HG03039 (cell line): ENCODE data around the gene RPUSD3.
"Not testable (repeated sequence)": the region's sequence is repeated elsewhere in the genome, so short reads cannot be mapped to it uniquely, and the experiment has no call there.

Experiments used
- ATAC-seq: cut with Tn5 transposase; IDR thresholded peaks from one replicate; pipeline ENCODE4 v1.9.1; 2021; ENCODE audit warnings: mild to moderate bottlenecking, moderate library complexity; ENCODE audit not compliant: unreplicated experiment

RPUSD3 gene

DNA sequence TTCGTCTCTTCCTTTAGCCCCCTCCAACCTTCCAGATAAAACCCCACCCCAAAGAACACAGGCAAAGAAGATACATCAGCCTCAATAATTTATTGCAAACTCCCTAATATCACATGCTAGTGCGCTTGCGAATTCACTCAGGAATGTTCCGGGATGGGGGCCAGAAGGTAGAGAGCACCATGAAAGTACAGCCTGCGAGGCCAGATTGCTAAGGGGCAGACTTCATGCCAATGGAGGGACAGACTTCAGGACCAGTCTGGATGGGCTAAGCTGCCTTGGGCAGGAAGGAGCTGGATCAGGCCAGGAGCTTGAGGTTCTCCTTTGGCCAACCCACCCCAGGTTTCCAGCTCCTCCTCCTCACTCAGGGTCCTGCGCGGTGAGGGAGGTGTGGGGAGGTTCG, 22.8 kb upstream of the RPUSD3 start:
- ATAC-seq: no peak

DNA sequence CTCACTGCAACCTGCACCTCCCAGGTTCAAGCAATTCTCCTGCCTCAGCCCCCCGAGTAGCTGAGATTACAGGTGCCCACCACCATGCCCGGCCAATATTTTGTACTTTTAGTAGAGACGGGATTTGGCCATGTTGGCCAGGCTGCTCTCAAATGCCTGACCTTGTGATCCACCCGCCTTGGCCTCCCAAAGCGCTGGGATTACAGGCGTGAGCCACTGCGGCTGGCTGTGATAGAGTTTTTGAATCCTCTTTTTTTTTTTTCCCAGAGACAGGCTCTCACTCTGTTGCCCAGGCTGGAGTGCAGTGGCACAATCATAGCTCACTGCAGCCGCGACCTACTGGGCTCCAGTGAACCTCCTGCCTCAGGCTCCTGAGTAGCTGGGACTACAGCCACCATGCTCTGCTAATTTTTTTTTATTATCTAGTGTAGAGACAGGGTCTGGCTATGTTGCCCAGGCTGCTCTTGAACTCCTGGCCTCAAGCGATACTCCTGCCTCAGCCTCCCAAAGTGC, 21.4 kb upstream of the RPUSD3 start:
- not testable (repeated sequence) for ATAC-seq

DNA sequence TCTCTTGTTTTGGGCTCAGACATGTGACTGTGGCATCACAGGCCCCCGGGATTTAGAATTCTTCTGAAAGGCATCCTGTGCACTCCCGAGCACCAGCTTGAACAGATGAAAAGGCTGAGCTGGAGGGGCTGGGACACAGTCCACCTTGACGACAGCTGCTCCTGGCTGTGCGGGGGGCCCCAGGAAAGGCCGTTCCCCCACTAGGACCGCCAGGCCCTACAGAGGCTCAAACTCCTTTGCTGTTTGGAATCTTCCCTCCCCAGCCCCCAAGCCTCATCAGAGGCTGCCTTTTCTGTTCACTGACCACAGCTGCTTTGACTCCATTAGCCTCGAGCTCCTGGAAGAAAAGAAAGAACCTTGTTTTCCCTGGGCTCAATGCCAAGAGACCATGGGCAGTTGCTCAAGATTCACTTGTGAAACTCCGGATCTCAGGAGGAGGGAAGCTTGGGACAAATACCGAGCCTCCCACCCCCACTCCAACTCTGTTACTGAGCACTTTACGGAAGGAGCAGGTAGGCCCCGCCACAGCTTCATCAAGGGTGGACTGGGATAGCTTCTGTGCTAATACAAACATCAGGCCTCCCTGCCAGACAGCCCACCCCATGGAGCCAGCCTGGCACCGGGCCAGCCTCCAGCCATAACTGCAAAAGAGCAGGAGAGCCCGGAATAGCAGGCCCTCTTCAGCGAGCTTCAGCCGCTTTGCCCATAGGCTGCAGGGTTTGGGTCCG, 20.6 kb upstream of the RPUSD3 start:
- ATAC-seq: no peak

DNA sequence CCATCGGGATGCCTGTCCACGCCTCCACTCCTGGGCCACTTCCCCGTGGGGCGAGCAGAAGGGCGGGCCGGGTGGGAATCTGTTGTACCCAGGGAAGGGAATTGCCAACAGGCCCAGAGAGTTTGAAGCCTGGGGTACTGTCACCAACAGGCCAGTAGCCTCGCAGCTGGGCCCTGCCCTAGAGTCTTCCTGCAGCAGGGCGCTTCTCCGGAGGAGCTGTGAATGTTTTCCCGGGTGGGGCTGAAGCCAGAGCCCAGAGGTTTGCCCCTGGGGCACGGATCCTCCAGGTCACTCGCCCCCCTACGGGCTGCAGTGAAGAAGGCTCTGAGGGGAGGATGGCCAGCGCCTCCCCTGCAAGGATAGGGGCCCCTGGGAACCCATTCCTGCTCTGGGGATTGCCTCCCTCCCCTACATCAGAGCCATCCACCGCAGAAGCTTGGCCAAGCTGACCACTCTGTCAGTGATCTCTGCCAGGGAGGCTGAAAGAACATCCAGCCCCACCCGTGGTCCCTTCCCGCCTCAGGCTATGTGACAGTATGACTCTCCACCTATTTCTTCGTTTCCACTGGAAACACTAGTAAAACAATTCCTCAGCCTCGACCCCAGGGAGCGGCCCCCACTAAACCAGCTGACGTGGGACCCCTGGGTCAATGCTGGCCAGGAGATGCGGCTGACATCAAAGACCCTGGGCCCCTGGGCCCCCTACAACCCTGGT, 19.4 kb upstream of the RPUSD3 start:
- ATAC-seq: no peak

DNA sequence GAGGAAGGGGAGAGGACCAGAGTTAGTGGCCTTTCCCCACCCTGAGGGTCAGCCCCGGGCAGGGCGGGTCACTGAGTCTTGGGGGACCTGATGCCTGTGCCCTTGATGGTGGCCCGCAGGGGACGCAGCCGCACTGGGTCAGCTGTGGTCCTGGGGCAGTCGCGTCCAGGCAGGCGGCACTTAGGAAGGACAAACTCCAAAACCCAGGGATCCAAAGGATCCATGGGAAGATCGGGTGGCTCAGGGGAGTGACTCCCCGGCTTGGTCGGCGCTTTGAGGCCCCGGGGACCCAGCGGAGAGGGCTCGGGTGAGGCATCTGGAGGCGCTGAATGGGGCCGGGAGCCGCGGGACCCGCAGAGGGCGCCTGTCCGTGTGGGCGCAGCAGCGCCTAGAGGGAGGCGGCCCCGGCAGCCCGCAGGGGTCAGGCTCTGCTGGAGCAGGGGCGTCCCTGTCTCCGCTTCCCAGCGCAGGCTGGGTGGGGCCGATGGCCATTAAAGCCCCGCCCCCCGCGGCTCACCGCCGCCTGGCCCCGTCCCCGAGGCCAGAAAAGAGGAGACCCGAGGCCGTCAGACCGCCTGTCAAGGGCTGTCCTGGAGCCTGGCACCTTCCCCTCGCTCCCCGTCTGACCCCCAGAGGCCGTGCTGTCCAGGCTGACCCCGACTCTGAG, 18.7 kb upstream of the RPUSD3 start:
- no peak for ATAC-seq

DNA sequence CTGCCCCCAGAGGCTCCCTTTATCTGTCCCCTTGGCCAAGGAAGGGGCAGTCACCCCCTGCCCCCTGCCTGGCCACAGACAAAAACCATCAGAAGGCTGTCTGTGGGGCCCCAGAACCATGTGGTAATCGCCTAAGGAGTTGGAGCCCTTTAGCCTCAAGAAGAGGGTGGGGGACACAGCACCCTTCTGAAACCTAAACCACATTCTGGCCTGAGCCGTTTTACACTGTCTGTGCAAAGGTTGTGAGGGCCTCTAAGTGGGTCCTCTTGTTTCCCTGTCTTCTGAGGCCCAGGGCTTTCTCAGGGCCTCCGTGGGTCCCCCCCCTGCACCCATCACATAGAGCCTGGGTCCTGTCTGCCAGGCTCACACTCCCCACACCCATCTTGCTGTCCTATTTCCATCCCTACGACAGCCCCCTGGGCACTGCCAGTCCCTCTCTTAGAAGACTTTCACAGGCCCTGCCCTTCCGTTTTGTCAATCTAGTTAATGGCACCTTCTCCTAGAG, 17.9 kb upstream of the RPUSD3 start:
- ATAC-seq: no peak

DNA sequence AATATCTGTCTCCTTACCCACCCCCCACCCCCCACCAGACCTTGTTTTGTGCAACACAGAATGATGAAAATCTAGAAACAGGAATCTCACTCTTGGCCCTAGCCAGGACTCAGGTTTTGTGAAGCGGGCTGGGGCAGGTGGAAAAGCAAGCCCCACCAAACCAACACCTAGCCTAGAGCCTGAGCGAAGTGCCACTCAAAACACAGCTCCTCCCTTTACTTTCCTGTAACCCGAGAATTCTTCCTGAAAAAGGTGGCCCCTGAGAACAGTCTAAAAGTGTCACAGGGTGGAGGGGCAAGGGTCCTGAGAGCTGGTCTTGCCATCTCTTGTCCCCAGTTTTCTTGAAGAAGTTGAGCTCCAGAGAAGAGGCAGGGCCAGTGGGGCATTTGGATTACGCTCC, 17.4 kb upstream of the RPUSD3 start:
- no peak for ATAC-seq

DNA sequence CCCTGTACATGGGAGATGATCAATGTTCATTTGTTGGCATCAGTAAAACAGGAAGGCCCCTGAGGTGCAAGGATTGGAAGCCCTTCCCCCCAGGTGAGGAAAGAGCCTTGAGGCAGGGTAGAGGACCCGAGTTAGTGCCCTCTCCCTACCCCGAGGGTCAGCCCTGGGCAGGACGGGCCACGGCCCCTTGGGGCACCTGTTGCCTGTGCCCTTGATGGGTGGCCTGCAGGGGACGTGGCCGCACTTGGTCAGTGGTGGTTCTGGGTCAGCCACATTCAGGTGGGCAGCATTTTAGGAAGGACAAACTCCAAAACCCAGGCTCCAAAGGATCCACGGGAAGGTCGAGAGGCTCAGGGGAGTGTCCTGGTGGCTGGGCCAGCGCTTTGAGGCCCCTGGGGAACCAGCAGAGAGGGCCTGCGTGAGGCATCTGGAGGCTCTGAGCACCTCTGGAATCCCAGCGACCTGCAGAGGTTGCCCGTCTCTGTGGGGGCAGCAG, 15.8 kb upstream of the RPUSD3 start:
- ATAC-seq: no peak

DNA sequence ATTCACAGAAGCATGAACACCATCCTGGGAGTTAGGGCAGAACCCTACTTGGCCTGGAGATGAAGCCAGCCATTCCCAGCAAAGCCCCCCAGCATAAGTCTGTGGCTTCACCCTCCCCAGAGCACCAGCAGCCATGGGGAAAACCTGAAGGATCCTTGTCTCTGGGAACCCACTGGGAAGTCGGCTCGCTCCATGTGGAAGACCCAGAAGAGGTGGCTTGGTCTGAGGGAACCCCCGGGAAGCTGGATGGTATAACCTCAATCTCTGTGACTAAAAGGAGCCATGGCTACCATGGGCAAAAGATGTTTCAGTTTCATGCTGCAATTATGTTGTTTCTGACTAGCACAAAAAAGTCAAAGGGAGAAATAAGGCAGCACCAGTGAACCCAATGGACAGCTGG, 11.8 kb upstream of the RPUSD3 start:
- no peak for ATAC-seq

DNA sequence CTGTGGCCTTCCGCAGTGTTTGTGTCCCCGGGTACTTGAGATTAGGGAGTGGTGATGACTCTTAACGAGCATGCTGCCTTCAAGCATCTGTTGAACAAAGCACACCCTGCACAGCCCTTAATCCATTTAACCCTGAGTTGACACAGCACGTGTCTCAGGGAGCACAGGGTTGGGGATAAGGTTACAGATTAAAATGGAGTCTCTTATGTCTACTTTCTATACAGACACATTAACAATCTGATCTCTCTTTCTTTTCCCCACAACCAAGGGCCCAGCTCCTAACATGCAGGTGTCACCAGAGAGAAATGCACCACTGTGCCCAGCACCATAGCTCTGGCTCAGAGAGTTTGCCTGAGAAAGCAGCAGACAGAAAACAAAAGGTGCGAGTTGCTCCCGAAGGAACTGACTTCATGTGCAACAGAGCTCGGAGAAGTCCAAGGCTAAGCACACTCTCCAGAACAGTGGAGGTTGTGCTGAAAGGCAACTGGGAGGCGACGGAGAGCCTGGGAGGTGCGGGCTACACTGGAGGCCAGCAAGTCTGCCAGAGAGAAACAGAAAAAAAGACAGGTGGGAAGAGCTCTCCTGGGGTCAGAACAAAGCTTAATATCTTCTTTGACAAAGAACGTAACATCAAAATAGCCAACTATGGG, 10.6 kb upstream of the RPUSD3 start:
- not testable (repeated sequence) for ATAC-seq

DNA sequence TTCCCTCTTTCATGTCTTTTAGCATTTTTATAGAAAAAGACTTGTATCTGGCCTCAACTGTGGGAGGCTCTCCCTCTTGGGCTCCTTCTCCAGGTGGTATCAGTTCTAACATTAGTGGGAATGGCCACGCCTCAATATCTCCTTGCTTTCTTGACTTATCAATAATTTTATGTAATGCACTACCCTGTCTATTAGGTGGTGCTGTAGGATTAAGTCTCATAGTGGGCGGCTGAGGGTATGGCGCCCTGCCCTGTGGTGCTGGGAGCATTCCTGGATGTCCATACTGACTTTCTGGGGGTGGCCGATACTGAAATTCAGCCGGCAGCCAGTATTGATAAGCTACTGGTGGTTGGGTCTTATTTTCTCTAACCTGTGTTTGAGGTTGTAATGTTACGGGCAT, 8.7 kb upstream of the RPUSD3 start:
- no peak for ATAC-seq

DNA sequence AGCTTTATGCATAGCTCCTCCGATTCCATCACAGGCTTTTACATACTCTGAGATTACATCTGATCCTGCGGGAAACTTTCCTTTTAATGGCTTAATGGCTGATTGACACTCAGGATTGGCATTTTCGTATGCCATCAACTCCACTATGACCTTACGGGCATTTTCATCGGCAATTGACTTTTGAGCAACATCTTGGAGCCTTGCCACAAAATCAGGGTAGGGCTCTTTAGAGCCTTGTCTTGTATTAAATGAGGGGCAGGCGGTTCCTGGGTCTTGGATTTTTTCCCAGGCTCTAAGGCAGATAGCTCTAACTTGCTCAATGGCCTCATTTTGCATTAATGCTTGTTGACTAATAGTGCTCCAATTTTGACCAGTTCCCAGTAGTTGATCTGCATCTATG, 8.1 kb upstream of the RPUSD3 start:
- not testable (repeated sequence) for ATAC-seq

DNA sequence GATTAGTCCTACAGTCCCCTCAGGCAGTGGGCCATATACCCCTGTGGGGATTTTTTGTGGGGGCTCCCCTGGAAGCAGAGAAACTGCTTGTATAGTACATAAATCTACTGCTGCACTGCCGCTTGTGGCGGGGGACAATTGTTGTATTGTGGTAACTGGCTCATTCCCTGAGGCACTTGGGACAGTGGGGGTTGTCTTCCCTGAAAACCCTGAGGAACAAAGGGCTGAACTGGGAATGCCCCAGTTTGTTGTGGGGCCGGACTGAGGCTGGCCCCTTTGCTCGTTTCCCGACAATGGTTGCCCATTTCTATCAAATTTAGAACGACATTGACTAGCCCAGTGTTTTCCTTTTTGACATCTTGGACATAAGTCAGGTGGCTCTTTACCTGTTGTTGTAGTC, 7.6 kb upstream of the RPUSD3 start:
- not testable (repeated sequence) for ATAC-seq

DNA sequence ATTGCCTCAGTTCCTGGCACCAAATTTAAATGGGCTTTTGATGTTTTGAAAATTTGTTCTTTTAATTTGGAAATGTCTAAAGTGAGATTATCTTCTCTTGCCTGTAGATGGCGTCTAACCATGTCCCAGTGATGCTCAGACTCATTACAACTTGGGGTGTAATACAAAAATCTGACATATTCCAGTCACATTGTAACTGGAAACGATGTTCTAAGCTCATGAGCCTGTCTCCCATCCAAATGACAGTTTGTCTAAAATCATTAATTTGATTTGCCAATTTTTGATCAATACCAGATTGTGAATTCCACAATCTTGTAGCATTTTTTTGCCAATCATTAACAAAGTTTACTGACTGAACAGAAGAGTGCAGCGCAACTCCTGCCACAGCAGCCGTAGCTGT, 5.1 kb upstream of the RPUSD3 start:
- ATAC-seq: not testable (repeated sequence)

DNA sequence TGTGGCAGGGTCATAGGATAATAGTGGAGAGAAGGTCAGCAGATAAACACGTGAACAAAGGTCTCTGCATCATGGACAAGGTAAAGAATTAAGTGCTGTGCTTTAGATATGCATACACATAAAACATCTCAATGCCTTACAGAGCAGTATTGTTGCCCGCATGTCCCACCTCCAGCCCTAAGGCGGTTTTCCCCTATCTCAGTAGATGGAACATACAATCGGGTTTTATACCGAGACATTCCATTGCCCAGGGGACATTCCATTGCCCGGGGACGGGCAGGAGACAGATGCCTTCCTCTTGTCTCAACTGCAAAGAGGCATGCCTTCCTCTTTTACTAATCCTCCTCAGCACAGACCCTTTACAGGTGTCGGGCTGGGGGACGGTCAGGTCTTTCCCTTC, 4.1 kb upstream of the RPUSD3 start:
- not testable (repeated sequence) for ATAC-seq

DNA sequence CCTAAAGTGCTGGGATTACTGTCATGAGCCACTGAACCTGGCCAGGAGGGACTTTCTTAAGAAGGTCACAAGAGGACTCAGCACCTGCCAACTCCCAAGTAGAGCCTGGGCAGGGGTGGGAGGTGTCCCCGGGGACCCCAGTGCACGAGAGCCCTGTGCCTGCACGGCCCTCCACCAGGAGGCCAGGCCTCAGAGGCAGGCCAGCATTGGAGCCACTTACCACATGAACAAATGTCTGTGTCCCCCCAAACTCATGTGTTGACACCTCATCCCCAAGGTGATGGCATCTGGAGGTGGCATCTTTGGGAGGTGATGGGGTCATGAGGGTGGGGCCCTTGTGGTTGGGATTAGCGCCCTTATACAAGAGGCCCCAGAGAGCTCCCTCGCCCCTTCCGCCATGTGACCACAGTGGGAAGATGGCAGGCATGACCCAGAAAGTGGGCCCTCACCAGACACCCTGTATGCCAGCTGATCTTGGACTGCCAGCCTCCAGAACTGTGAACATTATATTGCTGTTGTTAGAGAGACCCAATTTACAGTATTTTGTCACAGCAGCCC, 3.2 kb upstream of the RPUSD3 start:
- no peak for ATAC-seq

DNA sequence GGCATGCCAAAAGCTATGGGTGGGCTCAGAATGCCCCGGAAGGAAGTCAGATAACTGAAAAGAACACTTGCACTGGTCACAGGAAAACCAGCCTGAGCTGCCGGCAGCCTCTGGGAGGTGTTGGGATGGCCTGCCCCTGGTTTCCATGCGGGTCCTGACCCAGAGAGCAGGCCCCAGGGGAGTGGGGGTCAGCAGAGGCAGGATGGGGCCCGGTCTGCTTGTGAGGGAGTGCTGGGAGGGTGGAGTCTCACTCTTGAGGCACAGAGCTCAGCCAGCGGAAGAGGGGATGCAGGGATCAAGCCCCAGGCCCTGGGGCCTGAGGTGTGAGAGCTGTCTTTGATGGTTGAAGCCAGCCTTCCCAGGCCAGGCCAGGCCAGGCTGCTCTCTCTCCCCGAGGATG, 2.4 kb upstream of the RPUSD3 start:
- ATAC-seq: no peak

DNA sequence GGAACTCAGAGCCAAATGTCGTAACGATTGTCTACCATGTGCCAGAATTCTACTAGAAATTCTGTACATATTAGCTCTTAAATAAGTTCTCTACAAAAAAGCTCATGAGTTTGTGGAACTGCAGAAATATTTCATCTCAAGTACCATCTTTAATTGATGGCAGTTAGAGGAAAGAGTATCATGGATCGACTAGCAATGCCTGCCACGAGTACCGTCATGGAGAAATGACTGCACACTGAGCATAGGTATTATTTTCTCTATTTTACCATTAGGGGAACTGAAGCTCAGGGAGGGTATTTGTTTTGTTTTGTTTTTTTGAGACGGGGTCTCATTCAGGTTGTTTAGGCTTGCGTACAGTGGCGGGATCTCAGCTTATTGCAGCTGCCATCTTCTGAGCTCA, 2.8 kb downstream of the RPUSD3 start:
- no peak for ATAC-seq

DNA sequence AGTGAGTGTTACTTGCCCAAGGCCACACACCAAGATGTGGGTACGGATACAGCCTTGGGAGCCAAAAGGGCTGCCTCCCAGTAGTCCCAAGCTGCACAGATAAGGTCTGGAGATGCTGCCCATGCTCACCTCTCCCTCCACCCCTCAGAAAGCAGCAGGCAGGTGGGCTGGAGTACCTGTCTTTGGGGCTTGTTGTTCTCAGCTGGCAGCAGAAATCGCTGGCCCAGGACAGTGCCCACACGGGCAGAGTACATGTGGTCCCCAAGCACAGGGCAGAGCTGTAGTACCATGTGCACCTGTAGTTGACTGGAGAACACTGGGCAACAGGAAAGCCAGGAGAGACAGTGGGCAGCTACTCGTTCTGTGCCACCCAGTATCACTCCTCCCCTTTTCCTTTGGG, 5.0 kb downstream of the RPUSD3 start:
- no peak for ATAC-seq

DNA sequence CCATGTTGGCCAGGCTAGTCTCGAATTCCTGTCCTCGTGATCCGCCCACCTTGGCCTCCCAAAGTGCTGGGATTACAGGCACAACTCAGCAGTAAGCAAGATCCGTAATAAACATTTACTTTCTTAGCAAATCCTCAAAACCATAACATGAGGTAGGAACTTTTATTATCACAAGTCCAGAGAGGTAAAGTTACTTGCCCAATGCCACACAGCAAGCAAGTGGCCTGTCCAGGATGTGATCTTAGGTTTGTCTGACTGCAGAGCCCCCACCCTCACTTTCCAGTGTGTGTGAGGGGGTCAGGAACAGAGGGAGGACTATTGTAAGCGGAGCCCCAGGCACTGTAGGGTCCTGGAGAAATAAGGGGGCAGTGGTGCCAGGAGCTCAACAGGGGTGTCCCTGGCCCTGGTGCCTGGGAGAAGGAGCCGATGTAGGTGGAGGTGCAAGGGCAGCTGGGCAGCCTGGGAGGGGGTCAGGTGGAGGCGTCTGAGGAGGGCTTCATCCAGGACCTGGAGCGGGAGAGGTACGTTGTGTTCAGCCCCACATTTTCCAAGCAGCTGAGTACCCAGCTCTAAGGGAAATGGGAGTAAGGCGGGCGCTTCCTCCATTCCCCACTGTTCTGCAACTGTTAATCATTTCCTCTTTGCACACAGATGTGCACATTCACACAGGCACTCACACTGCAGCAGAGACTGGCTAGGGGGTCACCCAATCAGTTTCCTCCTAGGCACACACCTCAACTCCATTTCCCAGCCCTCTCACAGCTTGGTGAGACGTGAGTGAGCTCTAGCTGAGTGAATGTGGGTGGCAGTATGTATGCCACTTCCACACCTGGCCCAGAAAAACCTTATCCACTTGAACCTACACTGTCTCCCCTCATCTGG, 5.9 kb downstream of the RPUSD3 start:
- no peak for ATAC-seq
